ENCODE measurements around the gene LATS1.

- no peak for TF ChIP-seq CTCF (conservative IDR thresholded peaks at IDR 0.05 in 1 of 2, IDR thresholded peaks at IDR 0.05 in 1 of 2; ENCODE audit: extremely low read depth in 1 of 2, insufficient read depth in 1 of 2, low read depth in 1 of 2, low read length in 2 of 2)
- TF ChIP-seq EZH2 (IDR thresholded peaks at IDR 0.05; ENCODE audit: borderline replicate concordance, low read length), result no peak
These were observed 38.3 kb upstream of the LATS1 start for GRCh38 chr6:149756261-149756636.
